GM23338 (cell line): ENCODE results near the gene BLTP3B.

ENCODE experiments used
- EZH2 ChIP-seq: fragments of 200-600 bp; sonication (generic); IDR thresholded peaks from one replicate; pipeline ENCODE4 v1.8.0; 2017; ENCODE audit warnings: antibody characterized with exemption, mild to moderate bottlenecking, low read depth; ENCODE audit not compliant: unreplicated experiment
- TF ChIP-seq, protein P1 (sequence below), 2 experiments: fragments of 200-600 bp in 1 of 2; sonication (generic) in 1 of 2; conservative IDR thresholded peaks; 2 replicates each; pipeline versions ENCODE4 v1.5.1 to v1.6.1; 2016 to 2017; ENCODE audit warnings: antibody characterized with exemption in 2 of 2, low read depth in 2 of 2, mild to moderate bottlenecking in 2 of 2, moderate library complexity in 1 of 2
- TF ChIP-seq, protein P2 (sequence below): IDR thresholded peaks from one replicate; pipeline ENCODE4 v1.6.1; 2018; ENCODE audit warnings: antibody characterized with exemption; ENCODE audit not compliant: unreplicated experiment

DNA sequence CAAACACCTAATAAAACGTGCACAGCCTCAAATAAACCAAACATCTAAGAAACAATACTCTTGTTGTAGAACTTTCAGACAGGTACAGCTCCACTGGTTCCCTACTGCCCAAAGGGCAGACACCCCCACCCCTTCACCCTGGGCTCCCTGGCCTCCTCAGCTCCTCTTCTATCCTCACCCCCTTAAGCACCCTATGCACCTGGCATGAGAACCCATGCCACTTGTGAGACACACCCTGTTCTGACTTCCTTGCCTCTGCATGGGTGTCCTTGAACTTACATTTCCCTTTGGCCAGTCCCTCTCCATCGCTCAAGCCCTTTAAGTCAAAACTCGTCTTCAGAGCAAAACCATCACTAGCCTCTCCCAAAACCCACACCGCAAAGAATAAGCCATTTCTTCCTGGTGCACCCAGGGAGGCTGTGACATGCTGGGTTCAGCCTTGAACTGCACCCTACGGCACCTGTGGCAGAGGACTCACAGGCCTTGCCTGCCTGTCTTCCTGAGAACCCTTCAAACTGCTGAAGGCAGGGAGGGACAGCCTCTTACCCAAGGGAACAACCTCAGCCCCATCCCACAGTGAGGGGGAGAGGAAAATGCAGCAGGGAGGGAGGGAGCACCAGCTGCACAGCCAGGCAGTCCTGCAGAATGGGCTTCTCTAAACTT, 45.3 kb upstream of the BLTP3B start:
- TF ChIP-seq, protein P1, sequence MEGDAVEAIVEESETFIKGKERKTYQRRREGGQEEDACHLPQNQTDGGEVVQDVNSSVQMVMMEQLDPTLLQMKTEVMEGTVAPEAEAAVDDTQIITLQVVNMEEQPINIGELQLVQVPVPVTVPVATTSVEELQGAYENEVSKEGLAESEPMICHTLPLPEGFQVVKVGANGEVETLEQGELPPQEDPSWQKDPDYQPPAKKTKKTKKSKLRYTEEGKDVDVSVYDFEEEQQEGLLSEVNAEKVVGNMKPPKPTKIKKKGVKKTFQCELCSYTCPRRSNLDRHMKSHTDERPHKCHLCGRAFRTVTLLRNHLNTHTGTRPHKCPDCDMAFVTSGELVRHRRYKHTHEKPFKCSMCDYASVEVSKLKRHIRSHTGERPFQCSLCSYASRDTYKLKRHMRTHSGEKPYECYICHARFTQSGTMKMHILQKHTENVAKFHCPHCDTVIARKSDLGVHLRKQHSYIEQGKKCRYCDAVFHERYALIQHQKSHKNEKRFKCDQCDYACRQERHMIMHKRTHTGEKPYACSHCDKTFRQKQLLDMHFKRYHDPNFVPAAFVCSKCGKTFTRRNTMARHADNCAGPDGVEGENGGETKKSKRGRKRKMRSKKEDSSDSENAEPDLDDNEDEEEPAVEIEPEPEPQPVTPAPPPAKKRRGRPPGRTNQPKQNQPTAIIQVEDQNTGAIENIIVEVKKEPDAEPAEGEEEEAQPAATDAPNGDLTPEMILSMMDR (conservative IDR thresholded peaks at IDR 0.05; ENCODE audit: low read depth in 2 of 2) = no peak
- no peak for TF ChIP-seq EZH2
- TF ChIP-seq, protein P2, sequence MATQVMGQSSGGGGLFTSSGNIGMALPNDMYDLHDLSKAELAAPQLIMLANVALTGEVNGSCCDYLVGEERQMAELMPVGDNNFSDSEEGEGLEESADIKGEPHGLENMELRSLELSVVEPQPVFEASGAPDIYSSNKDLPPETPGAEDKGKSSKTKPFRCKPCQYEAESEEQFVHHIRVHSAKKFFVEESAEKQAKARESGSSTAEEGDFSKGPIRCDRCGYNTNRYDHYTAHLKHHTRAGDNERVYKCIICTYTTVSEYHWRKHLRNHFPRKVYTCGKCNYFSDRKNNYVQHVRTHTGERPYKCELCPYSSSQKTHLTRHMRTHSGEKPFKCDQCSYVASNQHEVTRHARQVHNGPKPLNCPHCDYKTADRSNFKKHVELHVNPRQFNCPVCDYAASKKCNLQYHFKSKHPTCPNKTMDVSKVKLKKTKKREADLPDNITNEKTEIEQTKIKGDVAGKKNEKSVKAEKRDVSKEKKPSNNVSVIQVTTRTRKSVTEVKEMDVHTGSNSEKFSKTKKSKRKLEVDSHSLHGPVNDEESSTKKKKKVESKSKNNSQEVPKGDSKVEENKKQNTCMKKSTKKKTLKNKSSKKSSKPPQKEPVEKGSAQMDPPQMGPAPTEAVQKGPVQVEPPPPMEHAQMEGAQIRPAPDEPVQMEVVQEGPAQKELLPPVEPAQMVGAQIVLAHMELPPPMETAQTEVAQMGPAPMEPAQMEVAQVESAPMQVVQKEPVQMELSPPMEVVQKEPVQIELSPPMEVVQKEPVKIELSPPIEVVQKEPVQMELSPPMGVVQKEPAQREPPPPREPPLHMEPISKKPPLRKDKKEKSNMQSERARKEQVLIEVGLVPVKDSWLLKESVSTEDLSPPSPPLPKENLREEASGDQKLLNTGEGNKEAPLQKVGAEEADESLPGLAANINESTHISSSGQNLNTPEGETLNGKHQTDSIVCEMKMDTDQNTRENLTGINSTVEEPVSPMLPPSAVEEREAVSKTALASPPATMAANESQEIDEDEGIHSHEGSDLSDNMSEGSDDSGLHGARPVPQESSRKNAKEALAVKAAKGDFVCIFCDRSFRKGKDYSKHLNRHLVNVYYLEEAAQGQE = no peak
